OCI-LY7 (cell line): Measurements from ENCODE around the gene CKS2.

Experiments used
- EZH2phosphoT487 ChIP-seq: fragments of 200-600 bp; sonication (generic); IDR thresholded peaks from 2 replicates; pipeline ENCODE4 v1.6.1; 2018; ENCODE audit warnings: low read depth, borderline replicate concordance, mild to moderate bottlenecking, mixed run types, antibody characterized with exemption, low read length, moderate library complexity, mixed read lengths
- TF ChIP-seq, protein P1 (sequence below): fragments of 200-600 bp; sonication (generic); conservative IDR thresholded peaks from 2 replicates; pipeline ENCODE4 v1.5.1; 2014; ENCODE audit warnings: mild to moderate bottlenecking, antibody characterized with exemption, low read length, moderate library complexity, mixed read lengths

- TF ChIP-seq, protein P1, sequence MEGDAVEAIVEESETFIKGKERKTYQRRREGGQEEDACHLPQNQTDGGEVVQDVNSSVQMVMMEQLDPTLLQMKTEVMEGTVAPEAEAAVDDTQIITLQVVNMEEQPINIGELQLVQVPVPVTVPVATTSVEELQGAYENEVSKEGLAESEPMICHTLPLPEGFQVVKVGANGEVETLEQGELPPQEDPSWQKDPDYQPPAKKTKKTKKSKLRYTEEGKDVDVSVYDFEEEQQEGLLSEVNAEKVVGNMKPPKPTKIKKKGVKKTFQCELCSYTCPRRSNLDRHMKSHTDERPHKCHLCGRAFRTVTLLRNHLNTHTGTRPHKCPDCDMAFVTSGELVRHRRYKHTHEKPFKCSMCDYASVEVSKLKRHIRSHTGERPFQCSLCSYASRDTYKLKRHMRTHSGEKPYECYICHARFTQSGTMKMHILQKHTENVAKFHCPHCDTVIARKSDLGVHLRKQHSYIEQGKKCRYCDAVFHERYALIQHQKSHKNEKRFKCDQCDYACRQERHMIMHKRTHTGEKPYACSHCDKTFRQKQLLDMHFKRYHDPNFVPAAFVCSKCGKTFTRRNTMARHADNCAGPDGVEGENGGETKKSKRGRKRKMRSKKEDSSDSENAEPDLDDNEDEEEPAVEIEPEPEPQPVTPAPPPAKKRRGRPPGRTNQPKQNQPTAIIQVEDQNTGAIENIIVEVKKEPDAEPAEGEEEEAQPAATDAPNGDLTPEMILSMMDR, result no peak
- no peak for TF ChIP-seq EZH2phosphoT487
Observed at GRCh38 chr9:89291741-89292140, 19.3 kb upstream of the CKS2 start.
